Measurements from ENCODE around the gene ZNF675.
"Not testable (repeated sequence)": the region's sequence is repeated elsewhere in the genome, so short reads cannot be mapped to it uniquely, and the experiment has no call there.

ZNF675 gene

DNA sequence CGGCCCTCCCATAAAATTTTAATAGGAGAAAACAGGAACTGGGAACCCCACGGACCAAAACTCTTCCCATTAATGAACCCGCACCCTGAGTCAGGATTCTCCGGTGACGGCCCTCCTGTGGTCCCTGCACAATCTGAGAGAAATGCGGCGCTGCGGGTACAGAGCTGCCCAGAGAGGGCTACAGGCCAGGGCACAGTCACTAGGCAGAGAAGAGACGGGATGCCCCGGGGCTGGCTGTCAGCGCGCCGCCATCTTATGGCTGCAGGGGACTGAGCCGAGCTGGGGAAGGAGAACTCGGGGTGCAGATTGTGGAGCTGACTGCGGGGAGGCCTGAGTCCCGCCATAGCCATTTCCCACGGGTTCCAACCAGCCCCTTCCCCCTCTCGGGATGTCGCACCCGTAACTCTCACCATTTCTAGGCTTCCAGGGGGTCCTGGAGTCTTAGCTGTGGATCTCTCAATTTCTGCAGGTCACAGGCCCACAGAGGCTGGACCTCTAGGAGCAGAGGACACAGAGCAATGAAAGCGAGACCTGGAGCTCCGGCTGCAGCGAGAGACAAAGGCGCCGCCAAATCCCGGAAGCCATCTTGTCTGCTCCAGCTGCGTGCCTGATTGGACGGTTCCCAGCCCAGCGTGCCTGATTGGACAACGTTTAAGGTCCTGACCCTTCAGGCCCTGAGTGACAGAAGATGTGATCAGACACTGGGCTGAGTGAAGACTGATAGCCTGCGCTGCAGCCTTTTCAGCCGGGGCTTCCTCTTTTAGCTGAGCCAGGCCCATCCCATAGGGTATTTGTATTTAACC, at the start of gene ZNF675:
Gene ZNF675 (minus strand): TSS at position 592 of the 803 bp plus-strand sequence. CDS start 179 bp downstream, at position 413.
- DNase-seq: peak; percentile 82

DNA sequence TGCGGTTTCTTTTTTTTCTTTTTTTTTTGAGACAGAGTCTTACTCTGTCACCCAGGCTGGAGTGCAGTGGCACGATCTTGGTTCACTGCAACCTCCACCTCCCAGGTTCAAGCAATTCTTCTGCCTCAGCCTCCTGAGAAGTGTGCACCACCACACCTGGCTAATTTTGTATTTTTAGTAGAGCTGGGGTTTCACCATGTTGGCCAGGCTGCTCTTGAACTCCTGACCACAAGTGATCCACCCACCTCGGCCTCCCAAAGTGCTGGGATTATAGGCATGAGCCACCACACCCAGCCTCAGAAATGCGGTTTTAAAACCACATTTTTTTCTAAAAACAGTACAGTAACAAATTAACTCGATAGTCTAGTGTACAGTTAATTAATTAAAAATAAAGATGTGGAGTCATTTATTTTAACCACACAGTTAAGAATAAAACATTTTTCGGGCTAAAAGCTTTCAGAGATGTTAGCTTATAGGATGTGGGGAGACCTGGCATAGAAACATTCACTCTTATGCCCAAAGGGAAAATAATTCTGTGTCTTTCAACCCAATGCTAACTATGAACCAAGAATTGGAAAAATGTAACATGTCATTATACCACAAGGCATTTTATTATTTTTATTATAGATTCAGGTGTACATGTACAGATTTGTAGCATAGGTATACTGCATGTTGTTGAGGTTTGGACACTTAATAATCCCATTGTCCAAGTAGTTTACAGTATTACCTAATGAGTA, 43.9 kb upstream of the ZNF675 start:
- not testable (repeated sequence) for DNase-seq

DNA sequence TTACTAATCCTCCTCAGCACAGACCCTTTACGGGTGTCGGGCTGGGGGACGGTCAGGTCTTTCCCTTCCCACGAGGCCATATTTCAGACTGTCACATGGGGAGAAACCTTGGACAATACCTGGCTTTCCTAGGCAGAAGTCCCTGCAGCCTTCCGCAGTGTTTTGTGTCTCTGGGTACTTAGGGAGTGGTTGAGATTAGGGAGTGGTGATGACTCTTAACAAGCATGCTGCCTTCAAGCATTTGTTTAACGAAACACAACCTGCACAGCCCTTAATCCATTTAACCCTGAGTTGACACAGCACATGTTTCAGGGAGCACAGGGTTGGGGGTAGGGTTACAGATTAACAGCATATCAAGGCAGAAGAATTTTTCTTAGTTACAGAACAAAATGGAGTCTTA, 37.1 kb upstream of the ZNF675 start:
- DNase-seq: not testable (repeated sequence)

DNA sequence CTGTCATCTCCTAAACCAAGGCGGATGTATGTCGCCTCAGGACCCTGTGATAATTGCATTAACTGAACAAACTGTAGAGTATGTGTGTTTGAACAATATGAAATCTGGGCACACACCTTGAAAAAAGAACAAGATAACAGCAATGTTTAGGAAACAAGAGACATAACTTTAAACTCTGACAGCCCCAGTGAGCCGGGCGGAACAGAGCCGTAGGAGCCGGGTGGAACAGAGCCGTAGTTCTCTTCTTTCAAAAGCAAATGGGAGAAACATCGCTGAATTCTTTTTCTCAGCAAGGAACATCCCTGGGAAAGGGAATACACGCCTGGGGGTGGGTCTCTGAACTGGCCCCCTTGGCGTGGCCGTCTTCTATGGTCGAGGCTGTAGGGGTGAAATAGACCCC, 31.8 kb upstream of the ZNF675 start:
- DNase-seq: no peak

DNA sequence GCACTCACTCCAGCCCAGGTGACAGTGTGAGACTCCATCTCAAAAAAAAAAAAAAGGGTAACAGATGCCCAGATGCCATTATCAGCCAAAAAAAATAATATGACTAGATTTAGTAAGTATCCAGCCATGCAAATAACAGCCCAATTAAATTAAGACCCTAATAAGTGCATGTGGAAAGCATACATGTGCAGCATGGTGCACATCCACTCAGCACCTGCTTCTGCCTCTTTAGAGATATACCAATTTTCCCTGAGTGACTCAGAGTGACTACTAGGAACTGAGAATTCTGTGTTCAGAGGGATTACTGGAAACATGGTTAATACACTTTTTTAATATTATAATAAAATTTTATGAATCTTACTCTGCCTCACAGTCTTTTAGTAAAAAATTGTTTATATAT, 29.8 kb upstream of the ZNF675 start:
- no peak for DNase-seq

DNA sequence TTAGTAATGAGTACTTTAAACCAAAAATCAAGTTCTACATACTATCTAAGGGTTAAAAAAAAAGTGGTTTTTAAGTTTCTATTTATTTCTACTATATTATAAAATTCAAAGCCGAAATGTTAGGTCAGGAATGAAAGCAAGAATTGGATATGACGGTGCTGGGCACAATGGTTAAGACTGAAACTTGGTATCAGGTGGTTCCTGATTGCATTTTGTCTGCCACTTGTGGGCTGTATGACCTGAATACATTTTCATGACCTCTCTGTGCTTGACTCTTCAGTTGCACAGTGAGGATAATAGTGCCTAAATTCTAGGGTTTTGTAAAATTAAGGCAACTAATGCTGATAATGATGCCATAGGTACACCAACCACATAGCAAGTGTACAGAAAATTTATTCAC, 22.3 kb upstream of the ZNF675 start:
- no peak for DNase-seq

GRCh38 chr19:23706657-23707056, 19.6 kb upstream of the ZNF675 start:
- DNase-seq: no peak

- DNase-seq: no peak
Observed at GRCh38 chr19:23699521-23699860, 12.5 kb upstream of the ZNF675 start.

GRCh38 chr19:23698711-23699520, 11.9 kb upstream of the ZNF675 start:
- no peak for DNase-seq

DNA sequence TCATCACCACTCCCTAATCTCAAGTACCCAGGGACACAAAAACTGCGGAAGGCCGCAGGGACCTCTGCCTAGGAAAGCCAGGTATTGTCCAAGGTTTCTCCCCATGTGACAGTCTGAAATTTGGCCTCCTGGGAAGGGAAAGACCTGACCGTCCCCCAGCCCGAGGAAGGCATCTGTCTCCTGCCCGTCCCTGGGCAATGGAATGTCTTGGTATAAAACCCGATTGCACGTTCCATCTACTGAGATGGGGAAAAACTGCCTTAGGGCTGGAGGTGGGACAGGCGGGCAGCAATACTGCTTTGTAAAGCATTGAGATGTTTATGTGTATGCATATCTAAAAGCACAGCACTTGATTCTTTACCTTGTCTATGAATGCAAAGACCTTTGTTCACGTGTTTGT, 5.9 kb upstream of the ZNF675 start:
- DNase-seq: not testable (repeated sequence)

GRCh38 chr19:23673132-23673531, 13.9 kb downstream of the ZNF675 start:
- DNase-seq: no peak

- DNase-seq: not testable (repeated sequence)
Observed at GRCh38 chr19:23668606-23669005, 18.4 kb downstream of the ZNF675 start.

DNA sequence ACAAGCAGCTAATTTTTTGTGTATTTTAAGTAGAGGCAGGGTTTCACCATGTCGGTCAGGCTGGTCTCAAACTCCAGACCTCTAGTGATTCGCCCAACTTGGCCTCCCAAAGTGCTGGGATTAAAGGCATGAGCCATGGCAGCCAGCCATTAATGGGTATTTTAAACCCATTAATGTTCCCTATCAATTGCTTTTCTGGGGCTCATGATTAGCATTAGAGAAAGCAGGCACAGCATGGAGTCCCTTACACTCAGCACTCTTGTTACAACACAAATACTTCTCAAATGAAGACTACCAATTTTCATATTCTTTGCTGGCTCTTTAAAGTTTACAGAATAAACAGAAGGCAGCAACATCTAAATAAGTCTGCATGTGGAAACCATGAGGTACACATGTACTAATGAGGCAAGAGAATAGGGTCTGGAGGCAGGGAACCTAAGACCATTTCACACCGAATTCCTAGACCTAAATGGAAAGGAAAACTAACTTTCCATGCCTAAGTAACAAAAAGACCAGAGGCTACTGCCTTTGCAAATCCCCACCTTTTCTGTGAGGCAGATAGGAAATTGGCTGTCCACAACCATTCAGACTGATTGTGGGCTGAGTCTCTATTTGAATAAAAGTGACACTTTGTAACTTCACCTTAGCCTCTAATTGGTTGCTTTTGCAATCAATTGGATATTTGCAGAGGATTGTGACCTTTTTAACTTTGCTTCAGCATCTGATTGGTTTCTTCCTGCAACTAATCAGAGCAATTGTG, 21.2 kb downstream of the ZNF675 start:
- no peak for DNase-seq

DNA sequence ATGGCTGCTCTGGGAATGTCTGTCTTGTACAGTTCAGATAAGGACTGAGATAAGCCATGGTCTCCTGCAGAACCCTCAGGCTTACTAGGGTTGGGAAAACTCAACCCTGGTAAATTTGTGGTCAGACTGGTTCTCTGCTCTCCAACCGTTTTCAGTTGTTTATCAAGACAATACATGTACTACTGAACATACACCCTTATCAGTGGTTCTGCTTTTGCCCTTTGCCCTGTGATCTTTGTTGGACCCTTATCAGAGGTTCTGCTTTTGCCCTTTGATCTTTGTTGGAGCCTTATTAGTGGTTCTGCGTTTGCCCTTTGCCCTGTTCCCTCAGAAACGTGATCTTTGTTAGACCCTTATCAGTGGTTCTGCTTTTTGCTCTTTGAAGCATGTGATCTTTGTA, 37.2 kb downstream of the ZNF675 start:
- DNase-seq: not testable (repeated sequence)

Measured in amniotic stem cell (primary cell).